HG03066 (cell line): Measurements from ENCODE around the gene RFX3.

Experiments used
- ATAC-seq: cut with Tn5 transposase; IDR thresholded peaks from one replicate; pipeline ENCODE4 v1.9.1; 2021; ENCODE audit warnings: low read depth; ENCODE audit not compliant: unreplicated experiment

The RFX3 gene

GRCh38 chr9:3479514-3480352 is 46.1 kb downstream of the RFX3 start:
- peak; percentile 46 for ATAC-seq

GRCh38 chr9:3478549-3478953 is 47.2 kb downstream of the RFX3 start:
- ATAC-seq, result no peak

- no peak for ATAC-seq
Observed at GRCh38 chr9:3477236-3477834, 48.5 kb downstream of the RFX3 start.

GRCh38 chr9:3475300-3476020 is 50.3 kb downstream of the RFX3 start:
- no peak for ATAC-seq

GRCh38 chr9:3474821-3475220 is 51.0 kb downstream of the RFX3 start:
- no peak for ATAC-seq

GRCh38 chr9:3473405-3473804 is 52.4 kb downstream of the RFX3 start:
- no peak for ATAC-seq

- no peak for ATAC-seq
Observed at GRCh38 chr9:3471883-3472282, 53.9 kb downstream of the RFX3 start.

- no peak for ATAC-seq
Observed at GRCh38 chr9:3468421-3469205, 57.2 kb downstream of the RFX3 start.

- peak; percentile 99 for ATAC-seq
Observed at GRCh38 chr9:3467593-3468219, 58.1 kb downstream of the RFX3 start.

- ATAC-seq, result no peak
Observed at GRCh38 chr9:3464033-3464638, 61.7 kb downstream of the RFX3 start.

- ATAC-seq, result no peak
Observed at GRCh38 chr9:3458806-3459475, 66.9 kb downstream of the RFX3 start.

- no peak for ATAC-seq
Observed at GRCh38 chr9:3457175-3457574, 68.6 kb downstream of the RFX3 start.

GRCh38 chr9:3455717-3456116 is 70.1 kb downstream of the RFX3 start:
- no peak for ATAC-seq

GRCh38 chr9:3455094-3455493 is 70.7 kb downstream of the RFX3 start:
- ATAC-seq, result no peak

GRCh38 chr9:3451956-3452355 is 73.8 kb downstream of the RFX3 start:
- no peak for ATAC-seq

- no peak for ATAC-seq
Observed at GRCh38 chr9:3447788-3448187, 78.0 kb downstream of the RFX3 start.

GRCh38 chr9:3447143-3447542 is 78.7 kb downstream of the RFX3 start:
- no peak for ATAC-seq

GRCh38 chr9:3446313-3446712 is 79.5 kb downstream of the RFX3 start:
- ATAC-seq, result no peak

GRCh38 chr9:3444016-3444415 is 81.8 kb downstream of the RFX3 start:
- no peak for ATAC-seq
